ENCODE data around the gene URB1.

GRCh38 chr21:32364387-32364786, 28.4 kb downstream of the URB1 start:
- no peak for TF ChIP-seq ZSCAN29 (IDR thresholded peaks at IDR 0.05)
- TF ChIP-seq KLF13 (tag; IDR thresholded peaks at IDR 0.05; ENCODE audit: borderline replicate concordance, low read depth) = no peak
- TF ChIP-seq POLR2AphosphoS5 (IDR thresholded peaks at IDR 0.05; ENCODE audit: control insufficient read depth, insufficient read depth, low read depth, low read length) = no peak
- TF ChIP-seq CEBPZ (IDR thresholded peaks at IDR 0.05; ENCODE audit: borderline replicate concordance, low read depth, low read length) = no peak
- no peak for TF ChIP-seq ZBTB43 (CRISPR knock-in tag; IDR thresholded peaks at IDR 0.05)
